Ovary (tissue), 9 donors: Measurements from ENCODE around the gene USP6. TPM values are rescaled to one million over a fixed set of nuclear protein-coding genes. Genes with fewer than 3 reads are reported as not detected.
"Not testable (repeated sequence)": the region's sequence is repeated elsewhere in the genome, so short reads cannot be mapped to it uniquely, and the experiment has no call there.

Experiments
- DNase-seq, 5 donors: peaks; one replicate each; pipeline ENCODE4 v3.0.0-alpha.2; 2019 to 2020
- H3K27ac ChIP-seq, 2 donors: fragments of 200-600 bp; one replicate each; pipeline versions ENCODE4 v1.5.1 to v1.8.0; 2019 to 2022
- H3K27me3 ChIP-seq: fragments of 200-600 bp; one replicate; pipeline ENCODE4 v1.8.0; 2022
- H3K36me3 ChIP-seq: fragments of 200-600 bp; sonication (generic); one replicate; pipeline ENCODE4 v1.5.1; 2019
- H3K4me1 ChIP-seq: one replicate; pipeline ENCODE4 v1.8.1; 2013; ENCODE audit warnings: mild to moderate bottlenecking, moderate library complexity; ENCODE audit not compliant: insufficient read depth
- H3K4me3 ChIP-seq: fragments of 200-600 bp; sonication (generic); one replicate; pipeline ENCODE4 v1.5.1; 2017
- H3K9me3 ChIP-seq, 2 donors: fragments of 200-600 bp in 1 of 2; sonication (generic) in 1 of 2; one replicate each; pipeline versions ENCODE4 v1.5.1 to v1.8.1; 2013 to 2019; ENCODE audit warnings: mild to moderate bottlenecking in 1 of 2, moderate library complexity in 1 of 2
- CTCF ChIP-seq, 3 donors: fragments of 450-650 bp in 2 of 3; fragments of 200-600 bp in 1 of 3; IDR thresholded peaks; one replicate each; pipeline versions ENCODE4 v1.5.1 to v1.8.0; 2016 to 2022; ENCODE audit warnings: antibody characterized with exemption in 3 of 3, mild to moderate bottlenecking in 1 of 3
- EP300 ChIP-seq: sonication (generic); formaldehyde crosslinking; IDR thresholded peaks from one replicate; pipeline ENCODE4 v1.6.1; 2017; ENCODE audit warnings: antibody characterized with exemption
- POLR2A ChIP-seq: fragments of 450-650 bp; IDR thresholded peaks from one replicate; pipeline ENCODE4 v1.6.1; 2017; ENCODE audit warnings: antibody characterized with exemption, mild to moderate bottlenecking, moderate library complexity
- WGBS, 3 donors: extraction: QIAGEN DNeasy Blood & Tissue Kit in 1 of 3; methylation state at CpG; one replicate each; pipeline versions ENCODE4 v1.1.5 to v1.1.7; 2013 to 2017; 5-methylcytosine and 5-hydroxymethylcytosine counted together
- intact Hi-C, 4 donors: fragments of 100-400 bp; cut with DNase I; formaldehyde crosslinking; loops; one replicate each; pipeline versions ENCODE4 v1.11.0 to v1.15.1; 2022 to 2023
- polyA plus RNA-seq, 2 donors: library from polyadenylated mRNA; stranded (reverse); fragments of 200-250 nt in 1 of 2; fragments of 350-450 nt in 1 of 2; fragmentation: Illumina TruSeq in 1 of 2; extraction: RNeasy Lipid Tissue Mini Kit (QIAGEN cat#74804) in 1 of 2; gene quantifications; one replicate each; pipeline ENCODE4 v1.2.3, GENCODE V29; 2013 to 2014
- total RNA-seq, 7 donors: library from RNA; depleted of rRNA in 2 of 7; stranded (reverse); fragments of >200 nt in 2 of 7; fragmentation: NEBNext Ultra II Directional in 3 of 7; extraction: Animal tissue kit (Norgen Biotek cat#: 25700) in 3 of 7; gene quantifications; one replicate each; pipeline versions ENCODE4 v1.1.0 to v1.2.4, GENCODE V29; 2016 to 2023
- donor health status: DM: no; HTN: no; CAD: no; lungs with moderate emphysema.
- donor health status: DM: no; HTN: no; CAD: no.
- donor health status: Bipolar disorder and iron deficiency.
- donor health status: DM: yes; HTN: yes; CAD: no.
- donor health status: DM: no; HTN: no; CAD: no.
- donor health status: DM: yes; HTN: yes; CAD: no.

The USP6 gene
- total and polyA plus RNA-seq, 9 donors: under 0.01 to 2.0 (median 0.68) TPM

DNA sequence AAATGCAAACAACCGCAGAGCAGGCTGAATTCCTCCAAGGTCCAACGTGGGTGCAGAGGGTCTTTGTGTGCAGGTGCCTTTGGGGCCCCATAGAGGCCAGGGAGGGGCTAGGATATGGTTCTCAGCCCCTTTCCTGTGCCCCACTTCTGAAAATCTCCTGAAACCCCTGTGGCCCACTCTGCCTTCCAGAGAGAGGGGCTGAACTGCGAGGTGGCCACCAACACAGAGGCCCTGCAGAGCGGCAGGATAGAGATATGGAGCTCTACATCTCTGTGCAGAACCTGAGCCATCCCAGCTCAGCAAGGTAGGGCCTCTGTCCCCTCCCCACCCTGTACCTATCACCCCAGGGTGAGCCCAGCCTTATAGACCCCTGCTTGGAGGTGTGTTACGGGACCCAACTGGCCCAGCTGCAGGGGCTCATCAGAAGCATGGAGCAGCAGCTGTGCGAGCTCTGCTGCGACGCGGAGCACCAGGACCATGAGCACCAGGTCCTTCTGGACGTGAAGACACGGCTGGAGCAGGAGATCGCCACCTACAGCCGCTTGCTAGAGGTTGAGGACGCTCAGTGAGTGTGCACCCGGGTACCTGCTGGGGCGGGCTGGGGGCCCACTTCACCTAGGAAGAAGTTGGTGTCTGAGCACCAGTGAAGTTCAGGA lies 5.5 kb downstream of the USP6 start:
- Histone ChIP-seq H3K27ac (no peak overlapping the region), H3K4me1 (peaks cover 1% of the 10 kb centered on the region), H3K27me3 (no peaks in the 10 kb centered on the region), H3K36me3 (no peaks in the 10 kb centered on the region), H3K4me3 (no peak overlapping the region), H3K9me3 (peaks cover 0 to 7% of the 10 kb centered on the region in 2 donors)
- intact Hi-C loops: no loop called here
- TF ChIP-seq EP300: no peak
- no peak for TF ChIP-seq POLR2A
- no peak for TF ChIP-seq CTCF (IDR thresholded peaks at IDR 0.05)
- DNase-seq: peak in 4 of 5 donors; percentile 5 to 27 (median 13)
- 89 to 95% (median 94%) methylated on average over 16 of the region's 16 CpGs for WGBS, 3 donors

DNA sequence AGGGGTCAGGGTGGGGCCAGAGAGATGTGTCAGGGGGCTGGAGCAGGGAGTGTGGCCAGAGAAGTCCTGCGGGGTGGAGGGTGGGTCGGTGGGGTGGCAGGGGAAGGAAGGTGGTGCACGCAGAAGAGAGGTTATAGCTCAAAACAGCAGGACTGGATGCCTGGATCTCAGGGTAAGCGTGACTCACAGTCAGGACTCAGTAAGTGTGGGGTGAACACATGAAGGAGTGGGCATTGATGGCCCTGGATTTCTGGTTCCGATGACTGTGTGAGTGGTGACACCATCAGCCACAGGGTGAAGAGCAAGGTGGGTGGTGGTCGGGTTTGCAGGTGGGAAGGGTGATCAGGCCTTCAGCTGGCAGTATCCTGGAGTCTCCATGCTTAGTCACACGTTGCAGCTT lies 6.2 kb downstream of the USP6 start:
- H3K27ac ChIP-seq: peak overlapping the region in 1 of 2 donors; percentile 65
- H3K4me3 ChIP-seq, intact Hi-C loops: not testable (repeated sequence)

DNA sequence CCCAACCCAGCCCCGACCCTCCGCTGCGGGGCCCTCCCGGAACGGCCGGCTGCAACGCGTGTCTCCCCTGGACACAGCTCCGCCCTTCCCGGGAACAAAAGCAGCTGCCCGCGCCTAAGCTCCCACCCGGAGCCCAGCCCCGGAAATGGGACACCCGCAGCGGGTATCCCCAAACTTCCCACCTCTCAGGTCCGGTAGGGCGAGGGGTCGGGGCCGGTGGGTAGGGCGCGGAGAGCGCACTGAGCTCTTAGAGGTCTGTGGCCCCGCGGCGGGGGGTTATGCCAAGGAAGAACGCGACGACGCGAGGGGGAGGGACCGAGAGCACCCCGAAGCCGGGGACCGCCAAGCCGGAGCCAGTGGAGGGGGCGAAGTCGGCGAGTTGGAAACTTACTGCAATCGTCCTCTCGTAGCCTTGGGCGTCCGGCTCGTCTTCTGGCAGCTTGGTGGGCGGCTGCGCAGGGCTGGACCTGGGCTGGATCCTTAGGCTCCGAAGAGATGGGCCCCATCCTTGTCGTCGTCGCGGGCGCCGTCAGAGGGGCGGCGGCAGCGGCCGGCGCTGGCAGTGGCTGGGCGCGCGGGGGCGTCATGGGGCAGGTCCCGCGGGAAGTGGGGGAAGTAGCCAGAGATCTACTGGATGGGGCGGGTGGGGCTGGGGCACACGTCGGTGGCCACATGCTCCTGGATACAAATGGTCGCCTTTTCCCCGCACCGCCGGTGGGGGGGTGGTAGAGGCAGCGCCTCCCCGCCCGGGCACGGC lies 6.9 kb downstream of the USP6 start:
- Histone ChIP-seq H3K4me1 (no peaks in the 10 kb centered on the region), H3K27me3 (no peaks in the 10 kb centered on the region), H3K4me3 (peak overlapping the region; percentile 15), H3K27ac (peak overlapping the region in 1 of 2 donors; percentile 65), H3K9me3 (peaks cover 0 to 7% of the 10 kb centered on the region in 2 donors), H3K36me3 (no peaks in the 10 kb centered on the region)
- intact Hi-C loops: no loop called here
- TF ChIP-seq EP300 (no peak), CTCF (IDR thresholded peaks at IDR 0.05) (no peak), POLR2A (no peak)
- whole genome bisulfite sequencing, 3 donors: 0 to 1% (median 1%) methylated on average over 36 to 75 of the region's 75 CpGs
- peak; percentile 19 to 57 (median 37) for DNase-seq

More for the DNA sequence above, 6.2 kb downstream of the USP6 start:
- H3K27me3 ChIP-seq, H3K4me1 ChIP-seq, H3K9me3 ChIP-seq, H3K36me3 ChIP-seq: not testable (repeated sequence)
- DNase-seq: peak in 3 of 5 donors; percentile 2 to 11 (median 9)
- WGBS, 3 donors: 65 to 72% (median 66%) methylated on average over 7 of the region's 7 CpGs

DNA sequence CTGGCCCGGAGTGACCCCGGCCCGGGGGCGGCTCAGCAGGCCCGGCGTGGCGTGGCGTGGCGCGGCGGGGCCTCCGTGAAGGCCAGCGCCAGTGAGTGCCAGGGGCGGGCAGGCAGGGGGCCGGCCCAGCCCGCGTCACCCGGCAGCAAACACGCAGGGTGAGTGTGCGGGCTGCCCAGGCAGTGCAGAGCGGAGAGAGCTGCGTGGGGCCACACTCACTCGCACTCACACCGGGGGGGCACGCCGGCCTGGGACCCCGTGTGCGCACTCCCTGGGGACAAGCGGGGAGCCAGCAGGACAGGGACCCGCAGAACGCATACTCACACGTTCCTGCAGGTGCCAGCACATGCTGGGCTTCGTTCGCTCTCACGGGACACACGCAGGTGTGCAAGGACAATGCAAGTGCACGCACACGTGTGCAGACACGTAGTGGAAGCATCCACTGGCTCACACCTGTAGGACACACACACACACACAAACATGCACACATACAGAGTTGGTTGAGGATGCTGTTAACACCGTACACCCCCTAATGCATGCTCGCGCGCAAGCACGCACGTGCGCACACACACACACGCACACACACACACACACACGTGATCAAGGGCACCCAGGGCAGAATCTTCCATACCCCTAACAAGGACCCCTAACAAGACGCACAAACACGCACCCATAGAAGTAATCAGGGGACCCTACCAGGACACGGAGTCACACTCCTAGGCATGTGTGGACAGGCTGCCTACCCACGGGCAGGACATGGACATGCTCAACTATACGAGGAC lies 7.7 kb downstream of the USP6 start:
- 47 to 77% (median 54%) methylated on average over 35 to 53 of the region's 53 CpGs for WGBS, 3 donors
- H3K36me3 ChIP-seq: no peaks in the 10 kb centered on the region
- peak in 2 of 5 donors; percentile 10 to 18 for DNase-seq
- intact Hi-C loops: no loop called here
- H3K9me3 ChIP-seq: peaks cover 0 to 2% of the 10 kb centered on the region in 2 donors
- H3K27ac ChIP-seq: peak overlapping the region in 1 of 2 donors; percentile 65
- no peaks in the 10 kb centered on the region for H3K27me3 ChIP-seq
- H3K4me1 ChIP-seq: no peaks in the 10 kb centered on the region
- no peak overlapping the region for H3K4me3 ChIP-seq
- TF ChIP-seq CTCF (IDR thresholded peaks at IDR 0.05) (no peak), POLR2A (no peak), EP300 (no peak)

- H3K36me3 ChIP-seq, DNase-seq, H3K9me3 ChIP-seq, intact Hi-C loops, H3K4me1 ChIP-seq, H3K4me3 ChIP-seq, H3K27ac ChIP-seq, H3K27me3 ChIP-seq: not testable (repeated sequence)
- 75 to 88% (median 77%) methylated on average over 5 of the region's 5 CpGs for whole genome bisulfite sequencing, 3 donors
Measured at GRCh38 chr17:5124125-5124760, 8.4 kb downstream of the USP6 start.

DNA sequence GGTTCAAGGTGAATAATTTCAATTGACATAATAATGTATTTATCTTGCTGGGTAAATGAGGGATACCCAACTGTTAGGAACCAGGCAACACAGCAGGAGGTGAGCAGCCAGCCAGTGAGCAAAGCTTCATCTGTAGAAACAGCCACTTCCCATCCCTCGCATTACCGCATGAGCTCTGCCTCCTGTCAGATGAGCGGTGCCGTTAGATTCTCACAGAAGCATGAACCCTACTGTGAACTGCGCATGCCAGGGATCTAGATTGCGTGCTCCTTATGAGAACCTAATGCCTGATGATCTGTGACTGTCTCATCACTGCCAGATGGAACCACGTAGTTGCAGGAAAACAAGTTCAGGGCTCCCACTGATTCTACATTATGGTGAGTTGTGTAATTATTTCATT lies 9.1 kb downstream of the USP6 start:
- H3K27me3 ChIP-seq, H3K36me3 ChIP-seq, intact Hi-C loops, H3K9me3 ChIP-seq, H3K27ac ChIP-seq, DNase-seq, H3K4me3 ChIP-seq, H3K4me1 ChIP-seq: not testable (repeated sequence)
- WGBS, 3 donors: 73 to 77% (median 76%) methylated on average over 7 of the region's 7 CpGs
